ENCODE measurements around the gene KIF14.
A peak's percentile ranks its signal among the peaks of the same experiment; 100 is the strongest.
"Not testable (repeated sequence)": the region's sequence is repeated elsewhere in the genome, so short reads cannot be mapped to it uniquely, and the experiment has no call there.

KIF14 gene

GRCh38 chr1:200524551-200524950 is 96.0 kb downstream of the KIF14 start:
- H2AK5ac ChIP-seq (ENCODE audit: low read length); H3K56ac ChIP-seq (ENCODE audit: low read length); H3K4me1 ChIP-seq (ENCODE audit: control insufficient read depth, low read depth, low read length); H3K4me3 ChIP-seq (ENCODE audit: low read length); H3K4me2 ChIP-seq (ENCODE audit: low read length); H3K27ac ChIP-seq (ENCODE audit: low read depth, low read length); H3K79me1 ChIP-seq (ENCODE audit: low read length); H2BK5ac ChIP-seq (ENCODE audit: low read length); H3K79me2 ChIP-seq (ENCODE audit: control insufficient read depth, insufficient read depth, low read length); H4K5ac ChIP-seq (ENCODE audit: low read length); H3K27me3 ChIP-seq (ENCODE audit: insufficient read depth, low read length, poor library complexity); H3K4ac ChIP-seq (ENCODE audit: low read depth, low read length); H2BK15ac ChIP-seq (replicated peaks; ENCODE audit: low read depth); H3K36me3 ChIP-seq (ENCODE audit: control insufficient read depth, insufficient read depth, low read length); H3K23ac ChIP-seq (ENCODE audit: low read length); H3K9ac ChIP-seq (ENCODE audit: low read length); H3K18ac ChIP-seq (ENCODE audit: low read length); H2BK120ac ChIP-seq (ENCODE audit: low read depth, low read length); H4K8ac ChIP-seq (ENCODE audit: low read depth, low read length); DNase-seq: not testable (repeated sequence)
- WGBS (ENCODE audit: extremely low coverage, insufficient coverage, low lambda C conversion rate) = no CpG with 5 or more reads among the region's 5 CpGs

- Histone ChIP-seq H3K27me3 (ENCODE audit: insufficient read depth, low read length, poor library complexity) (no peaks in the 10 kb centered on the region), H4K8ac (ENCODE audit: low read depth, low read length) (no peak overlapping the region), H4K5ac (ENCODE audit: low read length) (no peak overlapping the region), H2AK5ac (ENCODE audit: low read length) (no peak overlapping the region), H3K27ac (ENCODE audit: low read depth, low read length) (no peak overlapping the region), H3K79me2 (ENCODE audit: control insufficient read depth, insufficient read depth, low read length) (no peaks in the 10 kb centered on the region), H3K9ac (ENCODE audit: low read length) (no peak overlapping the region), H3K4me2 (ENCODE audit: low read length) (no peak overlapping the region), H3K79me1 (ENCODE audit: low read length) (no peaks in the 10 kb centered on the region), H3K36me3 (ENCODE audit: control insufficient read depth, insufficient read depth, low read length) (no peaks in the 10 kb centered on the region), H2BK5ac (ENCODE audit: low read length) (no peak overlapping the region), H2BK15ac (replicated peaks; ENCODE audit: low read depth) (no peak overlapping the region), H2BK120ac (ENCODE audit: low read depth, low read length) (no peak overlapping the region), H3K56ac (ENCODE audit: low read length) (no peak overlapping the region), H3K4ac (ENCODE audit: low read depth, low read length) (no peak overlapping the region), H3K4me3 (ENCODE audit: low read length) (no peak overlapping the region), H3K23ac (ENCODE audit: low read length) (no peak overlapping the region), H3K4me1 (ENCODE audit: control insufficient read depth, low read depth, low read length) (no peaks in the 10 kb centered on the region), H3K18ac (ENCODE audit: low read length) (no peak overlapping the region)
- WGBS (ENCODE audit: extremely low coverage, insufficient coverage, low lambda C conversion rate) = no CpG with 5 or more reads among the region's 2 CpGs
- DNase-seq = no peak
These were observed 96.5 kb downstream of the KIF14 start for GRCh38 chr1:200524092-200524491.

DNA sequence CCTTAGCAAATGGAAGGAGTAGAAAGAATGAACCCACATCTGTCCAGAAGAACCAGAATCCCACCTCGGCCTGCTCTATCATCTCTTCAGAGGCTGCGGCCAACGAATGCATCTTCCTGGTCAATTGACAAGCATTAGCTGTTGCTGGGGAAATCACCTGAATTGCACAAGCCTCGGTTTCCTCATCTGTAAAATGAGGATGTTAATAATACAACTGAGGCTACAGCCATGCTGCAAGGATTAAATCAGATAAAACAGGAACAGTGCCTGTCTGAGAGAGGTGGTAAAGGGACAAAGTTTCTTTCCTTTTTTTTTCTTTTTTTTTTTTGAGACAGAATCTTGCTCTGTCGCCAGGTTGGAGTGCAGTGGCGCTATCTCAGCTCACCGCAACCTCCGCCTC is 99.8 kb downstream of the KIF14 start:
- no peak overlapping the region for H4K8ac ChIP-seq (ENCODE audit: low read depth, low read length)
- H3K18ac ChIP-seq (ENCODE audit: low read length) = no peak overlapping the region
- no peak overlapping the region for H3K23ac ChIP-seq (ENCODE audit: low read length)
- no peak overlapping the region for H3K4me3 ChIP-seq (ENCODE audit: low read length)
- no peaks in the 10 kb centered on the region for H3K36me3 ChIP-seq (ENCODE audit: control insufficient read depth, insufficient read depth, low read length)
- H2BK5ac ChIP-seq (ENCODE audit: low read length) = no peak overlapping the region
- no peak overlapping the region for H3K9ac ChIP-seq (ENCODE audit: low read length)
- no peak overlapping the region for H2AK5ac ChIP-seq (ENCODE audit: low read length)
- no peak overlapping the region for H3K27ac ChIP-seq (ENCODE audit: low read depth, low read length)
- no peak overlapping the region for H3K56ac ChIP-seq (ENCODE audit: low read length)
- H3K4ac ChIP-seq (ENCODE audit: low read depth, low read length) = no peak overlapping the region
- H4K5ac ChIP-seq (ENCODE audit: low read length) = no peak overlapping the region
- H2BK120ac ChIP-seq (ENCODE audit: low read depth, low read length) = no peak overlapping the region
- no peak overlapping the region for H2BK15ac ChIP-seq (replicated peaks; ENCODE audit: low read depth)
- no peaks in the 10 kb centered on the region for H3K79me2 ChIP-seq (ENCODE audit: control insufficient read depth, insufficient read depth, low read length)
- no peak overlapping the region for H3K4me2 ChIP-seq (ENCODE audit: low read length)
- no peak for DNase-seq
- H3K4me1 ChIP-seq (ENCODE audit: control insufficient read depth, low read depth, low read length) = no peaks in the 10 kb centered on the region
- H3K27me3 ChIP-seq (ENCODE audit: insufficient read depth, low read length, poor library complexity) = no peaks in the 10 kb centered on the region
- H3K79me1 ChIP-seq (ENCODE audit: low read length) = no peaks in the 10 kb centered on the region
- no CpG with 5 or more reads among the region's 8 CpGs for WGBS (ENCODE audit: extremely low coverage, insufficient coverage, low lambda C conversion rate)

GRCh38 chr1:200518524-200518923 is 102.0 kb downstream of the KIF14 start:
- Histone ChIP-seq H3K4me2 (ENCODE audit: low read length) (no peak overlapping the region), H3K27ac (ENCODE audit: low read depth, low read length) (no peak overlapping the region), H3K4me3 (ENCODE audit: low read length) (no peak overlapping the region), H3K4me1 (ENCODE audit: control insufficient read depth, low read depth, low read length) (no peaks in the 10 kb centered on the region), H3K79me1 (ENCODE audit: low read length) (no peaks in the 10 kb centered on the region), H2AK5ac (ENCODE audit: low read length) (no peak overlapping the region), H4K8ac (ENCODE audit: low read depth, low read length) (no peak overlapping the region), H3K23ac (ENCODE audit: low read length) (no peak overlapping the region), H3K4ac (ENCODE audit: low read depth, low read length) (no peak overlapping the region), H3K56ac (ENCODE audit: low read length) (no peak overlapping the region), H3K79me2 (ENCODE audit: control insufficient read depth, insufficient read depth, low read length) (no peaks in the 10 kb centered on the region), H3K18ac (ENCODE audit: low read length) (no peak overlapping the region), H2BK120ac (ENCODE audit: low read depth, low read length) (no peak overlapping the region), H2BK15ac (replicated peaks; ENCODE audit: low read depth) (no peak overlapping the region), H4K5ac (ENCODE audit: low read length) (no peak overlapping the region), H3K9ac (ENCODE audit: low read length) (no peak overlapping the region), H3K36me3 (ENCODE audit: control insufficient read depth, insufficient read depth, low read length) (no peaks in the 10 kb centered on the region), H3K27me3 (ENCODE audit: insufficient read depth, low read length, poor library complexity) (no peaks in the 10 kb centered on the region), H2BK5ac (ENCODE audit: low read length) (no peak overlapping the region)
- DNase-seq = no peak
- WGBS (ENCODE audit: extremely low coverage, insufficient coverage, low lambda C conversion rate) = no CpG with 5 or more reads among the region's 1 CpG

DNA sequence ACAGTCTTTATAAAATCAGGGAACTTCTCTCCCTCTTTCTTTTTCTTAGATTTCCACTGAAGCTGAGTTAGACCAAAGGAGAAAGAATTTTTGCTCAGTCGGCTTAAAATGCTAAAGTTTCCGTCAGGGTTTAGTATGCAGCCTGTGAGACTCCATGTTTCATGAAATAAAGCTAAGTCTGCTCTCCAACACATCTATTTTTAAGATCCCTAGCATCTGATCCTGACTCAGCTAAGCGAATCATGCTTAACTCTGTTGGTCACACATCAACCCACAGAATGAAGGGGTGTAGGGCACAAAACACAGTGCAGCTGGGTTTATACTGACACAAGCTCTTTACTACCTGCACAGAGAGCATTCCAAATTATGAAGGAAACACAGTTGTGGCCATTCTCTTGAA is 108.4 kb downstream of the KIF14 start:
- Histone ChIP-seq H3K23ac (ENCODE audit: low read length) (no peak overlapping the region), H2BK15ac (replicated peaks; ENCODE audit: low read depth) (no peak overlapping the region), H3K79me1 (ENCODE audit: low read length) (no peaks in the 10 kb centered on the region), H2AK5ac (ENCODE audit: low read length) (no peak overlapping the region), H3K36me3 (ENCODE audit: control insufficient read depth, insufficient read depth, low read length) (no peaks in the 10 kb centered on the region), H2BK5ac (ENCODE audit: low read length) (no peak overlapping the region), H3K4me1 (ENCODE audit: control insufficient read depth, low read depth, low read length) (no peaks in the 10 kb centered on the region), H3K9ac (ENCODE audit: low read length) (no peak overlapping the region), H3K4me3 (ENCODE audit: low read length) (no peak overlapping the region), H3K4me2 (ENCODE audit: low read length) (no peak overlapping the region), H3K4ac (ENCODE audit: low read depth, low read length) (no peak overlapping the region), H3K79me2 (ENCODE audit: control insufficient read depth, insufficient read depth, low read length) (no peaks in the 10 kb centered on the region), H3K18ac (ENCODE audit: low read length) (no peak overlapping the region), H3K56ac (ENCODE audit: low read length) (no peak overlapping the region), H2BK120ac (ENCODE audit: low read depth, low read length) (no peak overlapping the region), H3K27me3 (ENCODE audit: insufficient read depth, low read length, poor library complexity) (no peaks in the 10 kb centered on the region), H4K5ac (ENCODE audit: low read length) (no peak overlapping the region), H3K27ac (ENCODE audit: low read depth, low read length) (no peak overlapping the region), H4K8ac (ENCODE audit: low read depth, low read length) (no peak overlapping the region)
- DNase-seq = no peak
- no CpG with 5 or more reads among the region's 3 CpGs for WGBS (ENCODE audit: extremely low coverage, insufficient coverage, low lambda C conversion rate)

- H3K4me3 ChIP-seq (ENCODE audit: low read length) = no peak overlapping the region
- no peaks in the 10 kb centered on the region for H3K79me1 ChIP-seq (ENCODE audit: low read length)
- no peak overlapping the region for H3K4ac ChIP-seq (ENCODE audit: low read depth, low read length)
- peak; percentile 82 for DNase-seq
- no peak overlapping the region for H4K5ac ChIP-seq (ENCODE audit: low read length)
- no peaks in the 10 kb centered on the region for H3K36me3 ChIP-seq (ENCODE audit: control insufficient read depth, insufficient read depth, low read length)
- no peak overlapping the region for H4K8ac ChIP-seq (ENCODE audit: low read depth, low read length)
- H2BK5ac ChIP-seq (ENCODE audit: low read length) = no peak overlapping the region
- H3K56ac ChIP-seq (ENCODE audit: low read length) = no peak overlapping the region
- H2AK5ac ChIP-seq (ENCODE audit: low read length) = no peak overlapping the region
- no peak overlapping the region for H3K23ac ChIP-seq (ENCODE audit: low read length)
- no peak overlapping the region for H3K18ac ChIP-seq (ENCODE audit: low read length)
- H3K79me2 ChIP-seq (ENCODE audit: control insufficient read depth, insufficient read depth, low read length) = no peaks in the 10 kb centered on the region
- no peaks in the 10 kb centered on the region for H3K4me1 ChIP-seq (ENCODE audit: control insufficient read depth, low read depth, low read length)
- H3K27ac ChIP-seq (ENCODE audit: low read depth, low read length) = no peak overlapping the region
- no peak overlapping the region for H3K4me2 ChIP-seq (ENCODE audit: low read length)
- no peak overlapping the region for H2BK15ac ChIP-seq (replicated peaks; ENCODE audit: low read depth)
- WGBS (ENCODE audit: extremely low coverage, insufficient coverage, low lambda C conversion rate) = 100% methylated on average over 1 of the region's 4 CpGs
- H3K9ac ChIP-seq (ENCODE audit: low read length) = no peak overlapping the region
- no peak overlapping the region for H2BK120ac ChIP-seq (ENCODE audit: low read depth, low read length)
- no peaks in the 10 kb centered on the region for H3K27me3 ChIP-seq (ENCODE audit: insufficient read depth, low read length, poor library complexity)
These were observed 110.3 kb downstream of the KIF14 start for GRCh38 chr1:200510228-200510623.
